COLO668 (cell line): Measurements from ENCODE around the gene PUDP.

Experiments used
- DNase-seq: peaks from one replicate; lab custom pipeline; 2025; ENCODE audit not compliant: unreplicated experiment; lab: John Stamatoyannopoulos, UW

The PUDP gene

GRCh38 chrX:7076245-7076661, 71.7 kb downstream of the PUDP start:
- no peak for DNase-seq

- no peak for DNase-seq
Measured at GRCh38 chrX:7074908-7075204, 73.1 kb downstream of the PUDP start.

GRCh38 chrX:7074148-7074907, 73.6 kb downstream of the PUDP start:
- no peak for DNase-seq

GRCh38 chrX:7073336-7073735, 74.6 kb downstream of the PUDP start:
- no peak for DNase-seq

GRCh38 chrX:7072856-7073255, 75.1 kb downstream of the PUDP start:
- DNase-seq = no peak

- no peak for DNase-seq
Measured at GRCh38 chrX:7071390-7071789, 76.6 kb downstream of the PUDP start.

GRCh38 chrX:7069556-7069955, 78.4 kb downstream of the PUDP start:
- no peak for DNase-seq

- DNase-seq = no peak
Measured at GRCh38 chrX:7068939-7069367, 79.0 kb downstream of the PUDP start.

GRCh38 chrX:7067256-7067655, 80.7 kb downstream of the PUDP start:
- DNase-seq = no peak

- DNase-seq = no peak
Measured at GRCh38 chrX:7065473-7065872, 82.5 kb downstream of the PUDP start.

GRCh38 chrX:7062903-7063302, 85.0 kb downstream of the PUDP start:
- no peak for DNase-seq

GRCh38 chrX:7062276-7062675, 85.7 kb downstream of the PUDP start:
- DNase-seq = no peak

- no peak for DNase-seq
Measured at GRCh38 chrX:7061429-7061828, 86.5 kb downstream of the PUDP start.

GRCh38 chrX:7060444-7060843, 87.5 kb downstream of the PUDP start:
- no peak for DNase-seq

- no peak for DNase-seq
Measured at GRCh38 chrX:7059859-7060258, 88.1 kb downstream of the PUDP start.

GRCh38 chrX:7059214-7059838, 88.6 kb downstream of the PUDP start:
- no peak for DNase-seq

- DNase-seq = no peak
Measured at GRCh38 chrX:7055386-7056137, 92.4 kb downstream of the PUDP start.

GRCh38 chrX:7054219-7055216, 93.4 kb downstream of the PUDP start:
- peak; percentile 38 for DNase-seq

- DNase-seq = no peak
Measured at GRCh38 chrX:7052541-7052940, 95.4 kb downstream of the PUDP start.

- no peak for DNase-seq
Measured at GRCh38 chrX:7050271-7050670, 97.7 kb downstream of the PUDP start.

GRCh38 chrX:7047951-7048350, 100.0 kb downstream of the PUDP start:
- DNase-seq = no peak
